HT1080 (cell line): Measurements from ENCODE around the gene HTR2B. TPM values are rescaled to one million over a fixed set of nuclear protein-coding genes. Genes with fewer than 3 reads are reported as not detected.
A peak's percentile ranks its signal among the peaks of the same experiment; 100 is the strongest.
"Not testable (repeated sequence)": the region's sequence is repeated elsewhere in the genome, so short reads cannot be mapped to it uniquely, and the experiment has no call there.

Experiments
- DNase-seq: peaks from one replicate; pipeline ENCODE4 v3.0.0-alpha.2; 2015; ENCODE audit warnings: low read depth
- polyA plus RNA-seq, 2 experiments: library from polyadenylated mRNA; depleted of rRNA; stranded (reverse); fragments of >200 nt; gene quantifications; 2 replicates each; pipeline ENCODE4 v1.2.3, GENCODE V29; 2015
- total RNA-seq: library from RNA; depleted of rRNA; stranded (reverse); fragments of >200 nt; shearing (Covaris generic); gene quantifications from 2 replicates; pipeline ENCODE4 v1.2.3, GENCODE V29; 2014; rRNA removed

The HTR2B gene
- not detected in 2 replicates for total RNA-seq
- polyA plus RNA-seq (2015; cell fraction: cytosol; rRNA removed), result not detected in 2 replicates
- polyA plus RNA-seq (2015; cell fraction: nucleus; rRNA removed), result not detected in 2 replicates

DNA sequence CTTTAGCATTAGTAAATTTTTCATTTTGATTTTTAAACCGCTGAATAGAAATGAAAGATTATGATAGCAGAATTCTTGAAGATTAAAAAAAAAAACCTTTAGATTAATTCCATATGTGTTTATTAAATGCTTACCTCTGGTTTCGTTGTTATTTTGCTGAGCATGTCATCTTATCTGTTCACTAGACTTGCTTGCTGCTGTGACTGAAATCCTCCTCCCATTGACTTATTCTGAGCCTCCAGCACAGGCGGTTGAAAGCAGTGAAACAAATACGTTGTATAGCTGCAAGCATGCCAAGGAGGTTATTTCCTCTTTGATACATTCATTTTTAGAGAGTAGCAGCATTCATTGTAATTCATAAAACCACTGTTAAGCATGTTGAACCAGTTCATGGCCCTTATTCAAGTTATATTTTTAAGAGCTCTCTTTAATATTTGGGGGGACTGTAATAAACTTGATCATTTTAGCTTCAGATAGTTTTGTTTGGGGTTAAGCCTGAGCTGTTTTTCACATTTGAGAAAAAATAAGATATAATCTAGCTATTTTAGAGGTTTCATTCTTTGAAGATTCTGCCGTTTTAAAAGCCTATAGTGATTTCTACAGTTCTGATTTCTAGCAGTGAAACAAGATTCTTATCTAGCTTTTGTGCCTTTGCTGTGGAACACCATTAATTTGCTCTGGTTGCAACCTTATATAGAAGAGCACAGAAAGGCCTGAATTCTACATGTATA is at the start of gene HTR2B:
Gene HTR2B (minus strand): TSS at position 205 of the 731 bp plus-strand sequence. CDS start 1,278 bp downstream, outside the sequence.
- DNase-seq, result no peak

DNA sequence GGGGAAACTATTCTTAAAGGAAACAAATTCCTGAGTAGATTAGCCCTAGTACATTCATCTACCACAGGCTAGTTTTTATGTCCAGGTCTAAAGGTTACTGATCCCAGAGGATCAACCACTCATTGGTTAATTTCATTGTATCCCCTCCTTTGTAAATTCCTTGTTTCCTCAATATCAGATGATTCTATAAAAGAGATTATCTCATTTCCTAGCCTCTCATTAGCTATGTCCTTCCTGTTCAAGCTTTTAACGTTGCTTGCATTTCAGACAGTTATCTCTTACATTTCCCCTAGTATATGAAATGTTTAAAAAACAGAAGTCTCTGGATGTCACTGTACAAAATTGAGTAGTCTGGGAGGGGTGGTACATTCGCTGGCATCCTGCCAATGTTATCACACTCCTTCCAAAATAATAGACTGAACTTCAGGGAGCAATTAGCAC is 49.4 kb upstream of the HTR2B start:
- DNase-seq, result no peak

DNA sequence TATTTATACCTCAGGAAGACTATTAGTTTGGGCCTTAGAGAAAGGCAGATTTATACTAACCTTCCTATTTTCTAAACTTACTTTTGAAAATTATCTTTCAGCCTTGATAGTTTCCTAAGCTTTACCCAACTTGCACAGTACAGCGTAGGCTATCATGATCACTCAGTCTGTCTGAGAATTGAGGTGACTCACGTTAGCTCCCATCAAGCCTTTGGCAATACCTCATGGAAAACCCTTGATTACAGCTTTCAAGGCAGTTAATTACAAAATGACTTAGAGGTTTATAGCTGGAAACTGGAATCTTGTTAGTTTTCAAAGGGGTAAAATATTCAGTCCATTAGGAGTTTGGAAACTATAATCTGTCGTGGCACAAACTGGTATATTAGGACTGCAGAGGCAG is 47.2 kb upstream of the HTR2B start:
- no peak for DNase-seq

DNA sequence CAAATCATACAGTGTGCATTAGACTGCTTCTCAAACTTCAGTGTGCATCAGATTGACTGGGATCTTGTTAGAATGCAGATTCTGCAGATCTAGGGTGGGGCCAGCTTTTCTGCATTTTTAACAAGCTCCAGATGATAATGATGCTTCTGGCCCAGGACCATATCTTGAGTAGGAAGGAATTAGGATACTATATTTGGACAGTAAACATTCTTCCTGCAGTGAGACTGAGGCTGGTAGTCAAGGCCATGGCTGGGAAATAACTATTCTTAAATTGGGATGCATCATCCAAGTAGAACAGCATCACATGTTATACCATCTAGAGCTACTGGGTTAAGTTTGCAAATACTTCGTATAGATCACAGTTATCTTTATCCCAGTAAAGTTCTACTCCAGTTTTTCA is 45.2 kb upstream of the HTR2B start:
- DNase-seq, result no peak

DNA sequence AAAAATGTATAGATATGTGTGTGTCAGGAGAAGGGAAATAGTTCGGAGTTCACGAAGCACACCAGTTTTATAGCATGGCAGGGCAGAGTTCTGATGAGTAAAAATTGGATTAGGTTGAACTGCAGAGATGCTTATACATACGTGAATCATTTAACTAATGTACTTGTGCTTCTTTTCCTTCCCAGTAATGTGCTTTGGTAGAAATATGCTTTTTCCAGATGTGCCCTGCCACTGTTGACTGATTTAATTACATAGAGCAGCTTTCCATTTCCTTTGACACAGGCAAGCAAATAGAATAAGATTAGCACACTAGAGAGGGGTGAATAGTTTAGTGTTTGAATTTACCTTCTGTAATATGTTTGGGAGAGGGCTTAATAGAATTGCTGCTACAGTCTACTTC is 44.6 kb upstream of the HTR2B start:
- no peak for DNase-seq

DNA sequence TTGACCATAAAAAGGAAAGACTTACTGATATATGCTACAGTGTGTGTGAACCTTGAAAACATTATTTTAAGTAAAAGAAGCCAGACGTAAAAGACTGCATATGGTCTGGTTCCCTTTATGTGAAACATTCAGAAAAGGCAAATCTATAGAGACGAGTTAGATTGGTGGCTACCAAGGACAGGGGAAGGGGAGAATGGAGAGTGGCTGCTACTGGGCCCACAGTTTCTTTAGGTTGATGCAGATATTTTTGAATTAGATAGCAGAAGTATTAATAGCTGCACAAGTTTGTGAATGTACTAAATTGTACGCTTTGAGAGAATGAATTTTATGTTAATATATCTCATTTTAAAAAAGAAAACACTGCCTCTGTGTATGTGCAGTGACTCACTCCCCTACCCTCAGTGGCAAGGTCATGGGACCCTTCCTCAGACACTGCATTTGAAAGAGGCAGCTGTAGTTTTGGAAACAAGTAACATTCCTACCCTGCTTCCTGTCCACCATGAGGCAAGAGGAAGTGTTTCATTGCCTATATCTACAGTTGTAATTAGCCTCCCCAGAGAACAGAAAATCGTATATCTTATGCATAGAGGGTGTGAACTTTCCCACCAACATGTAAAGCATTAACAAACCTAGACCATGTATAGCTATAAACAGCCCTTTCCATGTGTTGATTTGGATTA is 43.8 kb upstream of the HTR2B start:
- DNase-seq, result no peak

DNA sequence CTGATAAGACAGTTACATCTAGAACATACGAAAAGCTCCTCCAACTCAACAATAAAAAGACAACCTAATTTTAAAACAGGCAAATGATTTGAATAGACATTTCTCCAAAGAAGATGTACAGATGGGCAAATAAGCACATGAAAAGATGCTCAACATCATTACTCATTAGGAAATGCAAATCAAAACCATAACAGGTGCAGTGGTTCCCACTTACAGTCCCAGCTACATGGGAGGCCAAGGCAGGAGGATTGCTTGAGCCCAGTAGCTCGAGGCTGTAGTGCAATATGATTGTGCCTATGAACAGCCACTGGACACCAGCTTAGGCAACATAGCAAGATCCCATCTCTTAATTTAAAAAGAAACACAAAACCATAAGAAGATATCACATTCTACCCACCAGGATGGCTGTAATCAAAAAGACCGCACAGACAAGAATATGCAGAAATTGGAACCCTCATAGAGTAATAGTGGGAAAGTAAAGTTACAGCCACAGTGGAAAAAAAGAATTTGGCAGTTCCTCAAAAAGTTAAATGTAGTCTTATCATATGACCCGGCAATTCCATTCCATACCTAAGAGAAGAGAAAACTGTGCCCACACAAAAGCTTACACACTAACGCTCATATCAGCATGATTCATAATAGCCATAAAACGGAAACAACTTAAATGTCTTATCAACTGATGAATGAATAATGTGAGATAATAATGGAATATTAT is 43.1 kb upstream of the HTR2B start:
- DNase-seq, result no peak

DNA sequence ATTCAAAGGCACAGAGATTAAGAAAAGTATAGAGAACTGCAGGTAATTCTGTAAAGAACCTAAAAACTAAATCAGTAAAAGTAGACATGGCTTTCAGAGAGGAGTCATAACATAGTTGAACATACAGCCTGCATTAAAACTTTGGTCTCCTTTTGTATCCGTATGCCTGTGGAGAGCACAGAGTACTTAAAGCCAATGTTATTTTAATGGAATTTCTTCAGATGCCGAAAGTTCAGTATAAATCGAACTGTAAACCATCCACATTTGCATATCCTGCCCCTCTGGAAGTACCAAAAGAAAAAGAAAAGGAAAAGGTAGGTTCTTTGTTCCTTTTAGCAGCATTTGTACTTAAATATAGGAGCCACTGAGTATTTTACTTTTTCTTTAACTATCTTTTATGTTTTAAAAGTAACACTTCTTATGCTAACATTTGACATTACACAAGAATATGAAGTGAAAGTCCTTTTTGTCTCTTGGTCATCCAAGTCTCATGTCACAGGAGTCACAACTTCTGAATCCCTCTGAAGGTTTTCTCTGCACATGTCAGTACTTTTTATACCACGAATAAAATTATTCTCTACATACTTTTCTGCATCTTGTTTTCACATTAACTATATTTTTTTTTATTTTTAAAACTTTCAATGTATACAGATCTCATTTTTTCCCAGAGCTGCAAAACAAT is 38.7 kb upstream of the HTR2B start:
- no peak for DNase-seq

DNA sequence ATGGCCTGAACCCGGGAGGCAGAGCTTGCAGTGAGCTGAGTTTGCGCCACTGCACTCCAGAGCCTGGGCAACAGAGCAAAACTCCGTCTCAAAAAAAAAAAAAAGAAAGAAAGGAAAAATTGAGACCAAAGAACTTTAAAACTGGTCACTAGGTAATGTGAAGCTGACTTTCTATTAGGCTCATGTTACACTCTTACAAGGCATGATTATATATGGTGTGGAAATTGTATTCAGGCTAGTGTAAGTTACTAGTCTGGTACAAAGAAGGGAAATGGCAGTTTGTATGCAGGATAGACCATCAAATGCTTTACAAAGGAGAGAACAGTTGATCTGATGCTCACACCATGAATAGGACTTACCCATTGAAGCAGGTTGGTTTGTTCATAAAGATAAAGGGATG is 38.2 kb upstream of the HTR2B start:
- no peak for DNase-seq

DNA sequence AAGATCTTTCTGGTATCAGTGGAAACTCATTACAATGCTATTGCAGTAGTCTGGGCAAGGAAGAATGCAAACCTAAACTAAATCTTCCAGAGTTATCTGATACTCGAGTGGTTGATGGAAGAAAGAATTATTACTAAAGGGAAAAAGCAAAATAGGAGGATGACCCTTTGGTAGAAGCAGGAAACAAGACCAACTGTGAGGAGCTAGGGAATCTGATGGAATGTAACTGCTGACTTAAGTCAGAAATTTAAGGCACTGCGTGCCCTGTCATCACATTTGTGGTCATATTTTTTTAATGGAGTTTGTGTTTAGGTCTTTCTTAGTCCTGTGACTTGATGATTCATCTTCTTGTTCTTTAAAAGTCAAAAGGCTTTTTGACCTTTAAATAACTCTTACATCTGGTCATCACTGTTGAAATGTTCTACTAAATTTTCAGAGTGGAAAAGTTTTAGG is 37.1 kb upstream of the HTR2B start:
- peak; percentile 97 for DNase-seq

DNA sequence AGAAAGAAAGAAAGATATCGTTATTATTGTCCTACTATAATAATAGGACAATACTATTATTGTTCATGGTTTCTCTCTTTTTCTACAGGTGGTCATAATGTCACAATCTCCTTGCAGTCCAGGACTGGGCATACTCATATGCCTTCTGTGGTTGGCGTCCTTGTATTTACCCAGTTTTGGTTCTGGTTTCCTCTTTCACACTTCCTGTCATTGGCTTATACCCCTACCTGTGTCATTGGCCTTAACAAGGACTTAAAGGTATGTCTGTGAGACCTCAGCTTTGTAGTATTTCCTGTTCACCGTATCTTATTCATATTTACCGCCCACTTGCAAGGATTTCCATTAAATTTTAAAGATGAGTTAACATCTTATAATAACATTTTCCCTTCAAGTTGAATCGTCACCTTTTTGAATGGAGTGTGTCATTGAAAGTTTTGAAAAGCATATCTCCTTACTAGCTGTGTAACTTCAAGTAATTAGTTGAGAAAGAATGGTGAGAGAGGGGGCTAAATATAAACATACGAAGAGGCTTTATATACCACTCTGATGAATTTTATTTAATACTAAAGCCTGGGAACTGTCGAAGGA is 36.5 kb upstream of the HTR2B start:
- DNase-seq, result peak; percentile 79

DNA sequence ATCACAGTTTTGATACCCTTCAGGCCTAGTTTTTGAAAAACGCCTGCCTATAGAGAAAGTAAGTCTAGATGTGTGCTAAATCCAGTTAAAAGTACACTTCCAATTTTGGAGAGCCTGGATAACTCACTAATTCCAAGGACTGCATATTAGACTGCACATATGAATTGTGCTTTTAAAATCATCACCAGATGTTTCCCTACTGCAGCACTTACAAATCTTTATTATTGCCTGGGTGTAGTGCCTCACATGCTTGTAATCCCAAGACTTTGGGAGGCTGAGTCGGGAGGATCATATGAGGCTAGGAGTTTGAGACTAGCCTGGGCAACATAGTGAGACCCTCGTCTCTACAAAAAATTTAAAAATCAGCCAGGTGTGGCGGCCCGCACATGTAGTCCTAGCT is 35.9 kb upstream of the HTR2B start:
- DNase-seq, result no peak

DNA sequence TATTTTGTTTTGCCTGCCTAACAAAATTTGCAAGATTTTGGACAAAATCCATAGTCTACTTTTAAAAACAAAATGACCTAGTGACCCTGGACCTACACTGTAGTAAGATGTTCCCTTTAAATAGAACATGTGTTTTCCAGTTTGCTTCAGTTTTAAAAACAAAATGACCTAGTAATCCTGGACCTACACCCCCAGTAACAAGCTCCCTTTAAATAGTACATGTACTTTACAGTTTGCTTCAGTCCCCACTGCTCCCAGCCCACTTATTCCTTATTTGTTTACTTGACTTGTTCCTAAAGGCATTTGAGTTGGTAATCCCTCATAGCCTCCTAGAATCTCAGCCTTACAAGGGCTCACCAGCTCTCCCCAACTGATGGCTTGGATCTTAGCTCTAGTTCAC is 34.5 kb upstream of the HTR2B start:
- no peak for DNase-seq

DNA sequence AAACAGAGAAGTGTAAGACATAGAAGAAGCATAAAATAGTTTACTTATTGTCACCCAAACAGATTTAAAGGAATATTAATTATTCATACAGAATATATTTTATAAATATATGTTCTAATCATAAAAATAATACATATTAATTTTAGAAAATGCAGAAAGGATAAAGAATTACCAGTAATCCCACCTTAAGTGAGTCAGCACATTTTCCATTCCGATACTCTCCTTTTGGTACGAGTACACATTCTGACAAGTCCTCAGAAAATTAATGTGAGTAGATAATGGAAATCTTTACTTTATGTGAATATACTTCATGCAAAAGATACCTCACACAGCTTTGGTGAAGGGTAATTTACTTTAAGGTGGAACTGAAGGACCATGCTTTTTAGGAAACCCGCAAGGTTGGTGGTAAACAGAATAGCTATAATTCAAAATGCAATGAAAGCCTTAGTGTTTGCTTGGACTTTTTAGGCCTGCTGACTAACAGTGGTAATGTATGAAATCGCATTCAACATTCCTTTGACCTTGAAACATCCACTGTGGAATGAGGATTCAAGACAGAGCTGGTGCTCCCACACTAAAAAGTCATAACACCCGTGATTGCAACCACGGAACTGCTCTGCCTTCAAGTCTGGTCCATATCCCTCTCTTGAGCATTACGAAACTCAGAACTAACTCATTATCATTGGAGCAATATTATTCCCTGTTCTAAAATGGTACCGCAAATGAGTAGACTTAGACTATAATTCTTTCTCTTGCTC is 28.1 kb upstream of the HTR2B start:
- DNase-seq, result no peak

DNA sequence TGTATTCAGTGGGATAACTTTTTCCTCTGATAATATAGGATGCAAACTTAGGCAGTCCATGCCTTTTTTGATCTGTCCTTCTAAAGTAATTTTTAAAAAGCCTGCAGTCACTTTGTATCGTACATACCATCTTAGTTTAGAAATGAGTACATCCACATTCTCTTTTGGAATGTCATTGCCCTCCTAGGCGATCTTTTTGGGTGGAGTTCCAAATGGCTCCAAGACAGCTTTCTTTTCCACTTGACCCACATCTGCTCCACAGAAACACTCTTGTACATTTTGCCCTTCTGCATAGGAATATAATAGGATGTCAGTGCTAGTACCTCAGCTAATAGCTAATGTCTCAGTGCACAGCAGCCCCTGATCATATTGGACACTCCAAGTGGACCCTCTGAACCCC is 21.8 kb upstream of the HTR2B start:
- no peak for DNase-seq

DNA sequence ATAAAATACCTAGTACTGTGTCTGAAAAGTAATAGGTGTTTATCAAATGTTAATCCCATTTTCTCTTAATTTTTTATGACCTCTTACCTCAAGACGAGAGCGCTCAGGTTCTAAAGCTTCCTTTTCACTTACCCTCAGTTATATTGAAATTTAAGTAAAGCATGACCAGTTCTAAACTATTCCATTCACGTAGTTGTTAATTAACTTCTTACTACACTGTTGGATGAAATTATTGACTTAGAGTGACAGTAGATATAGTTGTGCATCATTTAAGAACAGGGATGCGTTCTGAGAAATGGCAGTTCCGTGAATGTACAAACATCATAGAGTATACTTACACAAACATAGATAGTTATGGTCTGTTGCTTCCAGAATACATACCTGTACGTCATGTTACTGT is 20.1 kb upstream of the HTR2B start:
- no peak for DNase-seq

DNA sequence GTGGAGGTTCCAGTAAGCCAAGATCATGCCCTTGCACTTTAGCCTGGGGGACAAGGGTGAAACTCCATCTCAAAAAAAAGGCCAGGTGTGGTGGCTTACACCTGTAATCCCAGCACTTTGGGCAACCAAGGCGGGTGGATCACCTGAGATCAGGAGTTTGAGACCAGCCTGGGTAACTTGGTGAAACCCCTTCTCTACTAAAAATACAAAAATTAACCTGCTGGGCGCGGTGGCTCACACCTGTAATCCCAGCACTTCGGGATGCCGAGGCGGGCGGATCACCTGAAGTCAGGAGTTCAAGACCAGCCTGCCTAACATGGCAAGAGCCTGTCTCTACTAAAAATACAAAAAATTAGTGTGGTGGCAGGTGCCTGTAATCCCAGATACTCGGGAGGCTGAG is 16.0 kb upstream of the HTR2B start:
- DNase-seq, result not testable (repeated sequence)

DNA sequence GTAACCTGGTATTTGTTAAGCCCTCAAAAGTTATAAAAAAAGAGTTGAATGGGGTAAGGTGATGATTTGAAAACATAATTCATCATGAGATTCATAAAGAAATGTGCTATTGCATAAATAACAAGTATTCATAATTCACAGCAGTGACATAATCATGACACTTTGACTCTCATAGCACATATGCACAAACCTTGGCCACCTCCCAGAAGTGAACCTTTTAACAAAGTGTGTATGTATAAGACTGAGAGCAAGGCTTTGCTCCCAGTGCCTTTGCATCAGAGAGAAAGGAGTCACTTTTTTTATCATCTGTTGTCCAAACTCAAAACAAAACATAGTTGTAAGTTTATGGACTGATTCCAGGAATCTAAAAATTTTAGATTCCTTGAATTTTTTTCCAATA is 15.0 kb upstream of the HTR2B start:
- DNase-seq, result no peak

DNA sequence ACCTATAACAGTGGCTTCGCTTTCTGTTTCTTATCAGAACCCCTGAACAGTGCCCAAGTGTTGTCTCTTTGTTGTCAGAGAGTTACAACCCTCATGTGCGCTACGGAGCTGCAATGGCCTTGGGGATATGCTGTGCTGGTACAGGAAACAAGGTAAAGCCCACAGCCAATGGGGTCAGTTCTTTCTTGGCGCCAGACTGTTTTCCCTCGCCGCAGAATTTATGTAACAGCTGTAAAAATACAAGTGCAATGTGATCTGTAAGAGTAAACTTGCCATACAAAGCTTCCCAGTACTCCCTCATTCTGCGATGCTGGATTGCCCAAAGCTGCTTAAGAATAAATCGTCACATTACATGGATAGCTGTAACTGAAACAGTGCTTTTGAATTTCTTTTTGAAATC is 13.9 kb upstream of the HTR2B start:
- DNase-seq, result no peak

DNA sequence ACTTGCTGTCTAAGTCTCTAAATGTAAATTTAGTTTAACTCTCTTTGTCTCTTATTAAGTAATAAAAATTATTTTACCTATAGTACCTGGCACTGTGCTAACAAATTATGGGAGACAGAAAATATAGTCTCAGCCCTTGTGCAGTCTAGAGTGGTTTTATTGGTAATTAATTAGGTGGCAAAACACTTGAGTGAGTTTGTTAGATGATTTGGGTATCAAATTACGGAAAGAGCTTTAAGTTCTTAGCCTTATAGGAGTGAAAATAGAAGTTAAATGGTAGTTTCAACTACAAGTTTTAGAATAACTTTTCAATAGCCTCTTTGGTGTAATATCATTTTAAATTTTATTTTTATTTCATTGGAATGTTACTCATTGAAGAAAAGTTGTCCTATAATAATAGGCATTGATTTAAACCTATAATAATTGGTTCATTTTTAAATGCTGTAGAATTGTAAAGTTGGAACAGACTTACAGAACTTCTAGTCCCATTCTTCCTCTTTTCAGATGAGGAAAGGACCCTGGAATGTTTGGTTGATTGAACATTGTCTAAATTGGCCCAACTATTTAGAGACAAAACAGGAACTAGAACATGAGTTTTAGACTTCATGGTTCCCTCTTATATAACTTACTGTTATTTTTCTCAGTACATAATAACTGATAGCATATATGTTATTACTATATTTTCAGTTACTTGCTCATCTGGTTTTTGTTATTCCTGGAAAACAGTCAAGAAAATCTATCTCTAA is 10.2 kb upstream of the HTR2B start:
- DNase-seq, result no peak
